ENCODE measurements around the gene SETX.

GRCh38 chr9:132333556-132333955 lies 21.2 kb downstream of the SETX start:
- TF ChIP-seq CTCF (IDR thresholded peaks at IDR 0.05; ENCODE audit: insufficient read depth, low read length) (no peak), GABPA (IDR thresholded peaks at IDR 0.05; ENCODE audit: low read depth) (no peak)
